Panc1 (cell line): ENCODE measurements around the gene NELL2. TPM values are rescaled to one million over a fixed set of nuclear protein-coding genes. Genes with fewer than 3 reads are reported as not detected.

Source experiments
- ATAC-seq: fragments of 200-7000 bp; cut with Tn5 transposase; 2 replicates; pipeline ENCODE4 v1.9.1; 2020; ENCODE audit warnings: mild to moderate bottlenecking, moderate library complexity
- BruUV-seq: library from RNA; stranded (reverse); fragments of 400-500 nt; replicated peaks from 2 replicates; lab custom pipeline; 2021; lab: Mats Ljungman, UMichigan
- CTCF ChIA-PET: fragments of 300-600 bp; sonication (Branson Sonifier 250); formaldehyde crosslinking; loops from one replicate; lab custom pipeline; 2022; ENCODE audit warnings: antibody characterized with exemption; lab: Charles Lee
- POLR2A ChIA-PET: fragments of 300-600 bp; sonication (Branson Sonifier 250); formaldehyde crosslinking; loops from one replicate; lab custom pipeline; 2022; ENCODE audit warnings: antibody characterized with exemption; lab: Charles Lee
- DNase-seq: peaks from one replicate; pipeline ENCODE4 v3.0.0-alpha.2; 2010; ENCODE audit warnings: low read depth, low spot score
- H3K27ac ChIP-seq: 2 replicates; pipeline ENCODE4 v1.5.1; 2011; ENCODE audit warnings: mild to moderate bottlenecking, low read length, inconsistent platforms
- H3K27me3 ChIP-seq: fragments of 200-500 bp; sonication (Bioruptor generic); 2 replicates; pipeline ENCODE4 v1.6.0; 2014; ENCODE audit warnings: low read length, inconsistent platforms; ENCODE audit not compliant: control insufficient read depth, insufficient read depth
- H3K36me3 ChIP-seq: fragments of 200-500 bp; sonication (Bioruptor generic); 2 replicates; pipeline ENCODE4 v1.5.1; 2014; ENCODE audit warnings: inconsistent platforms, mild to moderate bottlenecking, low read length, moderate library complexity; ENCODE audit not compliant: control insufficient read depth, insufficient read depth
- H3K4me1 ChIP-seq: 2 replicates; pipeline ENCODE4 v1.5.1; 2011; ENCODE audit warnings: inconsistent platforms, mild to moderate bottlenecking, low read length, moderate library complexity; ENCODE audit not compliant: control insufficient read depth, insufficient read depth
- H3K4me3 ChIP-seq, 2 experiments: 2 replicates each; pipeline ENCODE4 v1.5.1; 2011 to 2012; ENCODE audit warnings: low read depth in 2 of 2, low read length in 2 of 2, mild to moderate bottlenecking in 2 of 2, inconsistent platforms in 1 of 2, moderate library complexity in 1 of 2
- H3K9me3 ChIP-seq: fragments of 200-500 bp; sonication (Bioruptor generic); 2 replicates; pipeline ENCODE4 v1.5.1; 2014; ENCODE audit warnings: low read depth, mild to moderate bottlenecking, inconsistent platforms, low read length, moderate library complexity; ENCODE audit not compliant: control insufficient read depth, insufficient read depth
- POLR2AphosphoS5 ChIP-seq: IDR thresholded peaks from 2 replicates; pipeline ENCODE4 v1.6.1; 2012; ENCODE audit warnings: mild to moderate bottlenecking, low read depth, low read length, moderate library complexity
- SIN3A ChIP-seq: IDR thresholded peaks from 2 replicates; pipeline ENCODE4 v1.6.1; 2012; ENCODE audit warnings: low read depth, mild to moderate bottlenecking, low read length, moderate library complexity, borderline replicate concordance; ENCODE audit not compliant: insufficient read depth
- TCF7L2 ChIP-seq: IDR thresholded peaks from 2 replicates; pipeline ENCODE4 v1.6.1; 2011; ENCODE audit warnings: mild to moderate bottlenecking, low read depth, low read length, inconsistent platforms
- in situ Hi-C: cut with HindIII; loops from 2 replicates; pipeline ENCODE4 v1.10.0; 2016; ENCODE audit warnings: low sequenced_read_pairs, low pct_unique_long_range_greater_than_20kb
- intact Hi-C: fragments of 100-400 bp; cut with micrococcal nuclease; formaldehyde crosslinking; loops from one replicate; pipeline ENCODE4 v1.10.0; 2022; ENCODE audit not compliant: unreplicated experiment
- total RNA-seq: library from RNA; stranded (reverse); gene quantifications from one replicate; pipeline ENCODE4 v1.2.1, GENCODE V29; 2021; ENCODE audit not compliant: unreplicated experiment
- TF ChIP-seq, protein P1 (sequence below): fragments of 450-650 bp; IDR thresholded peaks from 2 replicates; pipeline ENCODE4 v1.5.1; 2017; ENCODE audit warnings: mild to moderate bottlenecking
- TF ChIP-seq, protein P2 (sequence below), 2 experiments: IDR thresholded peaks; 2 replicates each; pipeline ENCODE4 v1.6.1; 2011 to 2012; ENCODE audit warnings: low read depth in 2 of 2, control low read depth in 1 of 2, low read length in 1 of 2, mild to moderate bottlenecking in 1 of 2, moderate library complexity in 1 of 2; ENCODE audit not compliant: insufficient read depth in 1 of 2

Gene NELL2
- total RNA-seq, 1 experiment from 2014 or later = 0.28 TPM

DNA sequence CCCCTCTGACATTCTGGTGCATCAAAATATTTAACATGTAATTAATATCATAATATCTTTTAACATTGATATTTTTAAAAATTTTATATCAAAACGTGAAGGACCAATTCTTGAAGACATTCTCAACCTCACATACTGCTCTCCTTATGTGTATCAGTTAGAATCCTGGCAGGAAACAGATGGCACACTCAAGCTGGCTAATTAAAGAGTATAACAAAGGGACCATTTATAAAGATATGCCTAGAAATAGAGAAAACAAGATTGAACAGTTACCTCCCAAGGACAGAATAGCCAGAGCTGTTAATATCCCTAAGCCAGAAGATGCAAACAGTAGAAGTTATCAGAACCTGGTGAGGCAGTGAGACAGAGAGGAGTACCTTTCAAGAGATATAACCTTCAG, 368.7 kb downstream of the NELL2 start:
- ChIA-PET POLR2A (interaction anchor here (0.5 kb wide), 1 partner anchor 554 kb away, joined by 4 read pairs; no protein-coding TSS in a partner anchor), CTCF (no interaction called here)
- H3K36me3 ChIP-seq = no peaks in the 10 kb centered on the region
- no peaks in the 10 kb centered on the region for H3K4me1 ChIP-seq
- no peaks in the 10 kb centered on the region for H3K27me3 ChIP-seq
- BruUV-seq = no TSS peak
- H3K9me3 ChIP-seq = no peaks in the 10 kb centered on the region
- in situ Hi-C loops (no loop called here), intact Hi-C loops (no loop called here)
- TF ChIP-seq TCF7L2 (no peak), POLR2AphosphoS5 (no peak), SIN3A (no peak)
- TF ChIP-seq, protein P1, sequence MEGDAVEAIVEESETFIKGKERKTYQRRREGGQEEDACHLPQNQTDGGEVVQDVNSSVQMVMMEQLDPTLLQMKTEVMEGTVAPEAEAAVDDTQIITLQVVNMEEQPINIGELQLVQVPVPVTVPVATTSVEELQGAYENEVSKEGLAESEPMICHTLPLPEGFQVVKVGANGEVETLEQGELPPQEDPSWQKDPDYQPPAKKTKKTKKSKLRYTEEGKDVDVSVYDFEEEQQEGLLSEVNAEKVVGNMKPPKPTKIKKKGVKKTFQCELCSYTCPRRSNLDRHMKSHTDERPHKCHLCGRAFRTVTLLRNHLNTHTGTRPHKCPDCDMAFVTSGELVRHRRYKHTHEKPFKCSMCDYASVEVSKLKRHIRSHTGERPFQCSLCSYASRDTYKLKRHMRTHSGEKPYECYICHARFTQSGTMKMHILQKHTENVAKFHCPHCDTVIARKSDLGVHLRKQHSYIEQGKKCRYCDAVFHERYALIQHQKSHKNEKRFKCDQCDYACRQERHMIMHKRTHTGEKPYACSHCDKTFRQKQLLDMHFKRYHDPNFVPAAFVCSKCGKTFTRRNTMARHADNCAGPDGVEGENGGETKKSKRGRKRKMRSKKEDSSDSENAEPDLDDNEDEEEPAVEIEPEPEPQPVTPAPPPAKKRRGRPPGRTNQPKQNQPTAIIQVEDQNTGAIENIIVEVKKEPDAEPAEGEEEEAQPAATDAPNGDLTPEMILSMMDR = no peak
- TF ChIP-seq, protein P2, sequence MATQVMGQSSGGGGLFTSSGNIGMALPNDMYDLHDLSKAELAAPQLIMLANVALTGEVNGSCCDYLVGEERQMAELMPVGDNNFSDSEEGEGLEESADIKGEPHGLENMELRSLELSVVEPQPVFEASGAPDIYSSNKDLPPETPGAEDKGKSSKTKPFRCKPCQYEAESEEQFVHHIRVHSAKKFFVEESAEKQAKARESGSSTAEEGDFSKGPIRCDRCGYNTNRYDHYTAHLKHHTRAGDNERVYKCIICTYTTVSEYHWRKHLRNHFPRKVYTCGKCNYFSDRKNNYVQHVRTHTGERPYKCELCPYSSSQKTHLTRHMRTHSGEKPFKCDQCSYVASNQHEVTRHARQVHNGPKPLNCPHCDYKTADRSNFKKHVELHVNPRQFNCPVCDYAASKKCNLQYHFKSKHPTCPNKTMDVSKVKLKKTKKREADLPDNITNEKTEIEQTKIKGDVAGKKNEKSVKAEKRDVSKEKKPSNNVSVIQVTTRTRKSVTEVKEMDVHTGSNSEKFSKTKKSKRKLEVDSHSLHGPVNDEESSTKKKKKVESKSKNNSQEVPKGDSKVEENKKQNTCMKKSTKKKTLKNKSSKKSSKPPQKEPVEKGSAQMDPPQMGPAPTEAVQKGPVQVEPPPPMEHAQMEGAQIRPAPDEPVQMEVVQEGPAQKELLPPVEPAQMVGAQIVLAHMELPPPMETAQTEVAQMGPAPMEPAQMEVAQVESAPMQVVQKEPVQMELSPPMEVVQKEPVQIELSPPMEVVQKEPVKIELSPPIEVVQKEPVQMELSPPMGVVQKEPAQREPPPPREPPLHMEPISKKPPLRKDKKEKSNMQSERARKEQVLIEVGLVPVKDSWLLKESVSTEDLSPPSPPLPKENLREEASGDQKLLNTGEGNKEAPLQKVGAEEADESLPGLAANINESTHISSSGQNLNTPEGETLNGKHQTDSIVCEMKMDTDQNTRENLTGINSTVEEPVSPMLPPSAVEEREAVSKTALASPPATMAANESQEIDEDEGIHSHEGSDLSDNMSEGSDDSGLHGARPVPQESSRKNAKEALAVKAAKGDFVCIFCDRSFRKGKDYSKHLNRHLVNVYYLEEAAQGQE (IDR thresholded peaks at IDR 0.05; ENCODE audit: insufficient read depth in 1 of 2, low read depth in 2 of 2, low read length in 1 of 2) = no peak
- no peak for ATAC-seq
- no peak for DNase-seq
- no peak overlapping the region for H3K27ac ChIP-seq
- no peak overlapping the region for H3K4me3 ChIP-seq

DNA sequence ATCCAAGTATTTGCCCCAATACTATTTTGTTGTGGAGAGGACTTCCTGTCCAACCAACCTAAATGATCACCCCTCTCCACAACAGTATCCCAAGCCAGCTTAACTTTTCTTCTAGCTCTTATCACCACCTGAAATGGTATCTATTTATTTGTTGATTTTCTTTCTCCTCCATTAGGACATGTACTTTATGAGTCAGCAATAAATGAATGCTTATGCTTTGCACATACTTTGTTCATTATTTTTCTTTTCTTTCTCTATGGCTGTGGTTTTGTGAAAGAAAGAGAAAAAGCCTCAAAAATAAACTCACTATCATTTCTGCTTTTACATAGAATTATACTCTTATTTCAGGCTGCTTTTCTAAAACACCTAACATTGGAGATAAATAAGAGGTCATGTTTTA, 371.3 kb downstream of the NELL2 start:
- H3K27ac ChIP-seq = no peak overlapping the region
- H3K27me3 ChIP-seq = no peaks in the 10 kb centered on the region
- DNase-seq (no peak), ATAC-seq (no peak)
- ChIA-PET POLR2A (no interaction called here), CTCF (no interaction called here)
- TF ChIP-seq, protein P1 = no peak
- no peak for TF ChIP-seq TCF7L2
- no peak for TF ChIP-seq SIN3A
- TF ChIP-seq POLR2AphosphoS5 = no peak
- TF ChIP-seq, protein P2 (IDR thresholded peaks at IDR 0.05; ENCODE audit: insufficient read depth in 1 of 2, low read depth in 2 of 2, low read length in 1 of 2) = no peak
- no peaks in the 10 kb centered on the region for H3K4me1 ChIP-seq
- in situ Hi-C loops (no loop called here), intact Hi-C loops (no loop called here)
- H3K9me3 ChIP-seq = no peaks in the 10 kb centered on the region
- H3K4me3 ChIP-seq = no peak overlapping the region
- H3K36me3 ChIP-seq = no peaks in the 10 kb centered on the region
- BruUV-seq = no TSS peak
